ENCODE results near the gene CAMK1G.

- TF ChIP-seq EZH2phosphoT487 (IDR thresholded peaks at IDR 0.05; ENCODE audit: insufficient read depth, low read depth) (no peak), EZH2 (IDR thresholded peaks at IDR 0.05; ENCODE audit: insufficient read depth, poor library complexity, severe bottlenecking) (no peak)
These were observed 74.4 kb downstream of the CAMK1G start for GRCh38 chr1:209657918-209658317.
